ENCODE measurements around the gene RNF40.
"Not testable (repeated sequence)": the region's sequence is repeated elsewhere in the genome, so short reads cannot be mapped to it uniquely, and the experiment has no call there.

RNF40 gene

DNA sequence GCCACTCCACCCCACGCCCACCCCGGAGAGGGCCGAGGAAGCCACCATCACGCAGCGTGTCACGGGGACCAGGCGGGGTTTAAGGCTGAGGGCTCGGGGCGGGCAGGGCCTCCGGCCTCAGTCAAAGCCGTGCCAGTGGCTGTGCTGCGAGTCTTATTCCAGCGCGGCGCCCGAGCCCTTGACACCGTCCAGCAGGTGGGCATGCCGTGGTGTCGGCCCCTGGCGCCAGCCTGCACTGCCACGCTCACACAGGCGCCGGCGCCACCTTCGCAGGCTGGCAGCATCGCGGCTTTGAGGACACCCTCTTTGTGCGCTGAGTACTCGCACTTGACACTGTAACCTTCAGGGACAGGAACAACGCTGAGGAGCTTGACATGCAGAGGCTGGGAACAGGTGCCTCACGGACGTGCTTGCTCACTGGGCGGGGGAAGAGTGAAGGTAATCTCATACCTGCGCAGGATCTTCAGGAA is 58.9 kb downstream of the RNF40 start:
- DNase-seq (ENCODE audit: low spot score): no peak

DNA sequence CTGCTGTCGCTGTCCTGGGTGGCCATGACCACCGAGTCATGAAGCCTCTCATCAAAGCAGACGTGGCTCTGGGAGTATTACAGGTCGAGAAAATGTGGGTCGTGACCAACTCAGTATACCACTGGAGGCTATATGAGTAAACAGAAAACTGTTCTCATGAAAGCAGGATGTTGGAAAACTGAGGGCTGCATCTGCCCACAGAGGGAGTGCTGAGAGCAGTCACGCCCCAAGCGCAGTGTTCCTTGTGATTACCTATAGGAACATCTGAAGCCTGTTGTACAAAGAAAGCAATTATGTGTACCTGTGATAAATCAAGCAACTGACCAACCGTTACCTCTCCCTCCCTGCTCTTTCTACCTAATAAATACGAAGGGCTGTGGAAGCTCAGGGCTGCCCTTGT is 59.3 kb downstream of the RNF40 start:
- not testable (repeated sequence) for DNase-seq (ENCODE audit: low spot score)

DNA sequence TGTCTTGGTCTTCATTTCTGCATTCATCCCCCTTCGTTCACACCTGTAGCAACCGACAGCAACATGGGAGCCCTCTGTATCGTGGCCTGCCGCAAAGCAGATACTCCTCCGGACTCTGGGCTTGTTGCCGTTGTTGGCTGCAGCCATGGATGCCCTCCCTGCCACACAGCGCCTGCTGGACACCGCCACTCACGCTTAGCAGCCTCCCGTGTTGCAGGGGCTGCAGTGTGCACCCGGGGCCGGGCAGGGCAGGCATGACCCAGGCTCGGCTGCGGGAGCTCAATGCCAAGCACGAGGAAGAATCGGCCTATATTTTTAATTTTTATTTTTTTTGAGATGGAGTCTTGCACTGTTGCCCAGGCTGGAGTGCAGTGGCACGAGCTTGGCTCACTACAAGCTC is 59.8 kb downstream of the RNF40 start:
- no peak for DNase-seq (ENCODE audit: low spot score)

All from D341Med (cell line).